C4-2B (cell line): ENCODE measurements around the gene SPOCK1.

Source experiments
- CTCF ChIP-seq: fragments of 450-650 bp; conservative IDR thresholded peaks from 2 replicates; pipeline ENCODE4 v1.5.1; 2017; ENCODE audit warnings: mild to moderate bottlenecking
- ZFX ChIP-seq: fragments of 450-650 bp; IDR thresholded peaks from 2 replicates; pipeline ENCODE4 v1.6.1; 2017

GRCh38 chr5:137487600-137487999 lies 11.5 kb downstream of the SPOCK1 start:
- TF ChIP-seq CTCF (no peak), ZFX (no peak)
